GM12874 (cell line): Measurements from ENCODE around the gene FAM81A.
A peak's percentile ranks its signal among the peaks of the same experiment; 100 is the strongest.

Experiments
- CTCF ChIP-seq: IDR thresholded peaks from 2 replicates; pipeline ENCODE4 v1.5.1; 2011; ENCODE audit warnings: low read depth, mild to moderate bottlenecking, control low read depth, low read length, moderate library complexity; ENCODE audit not compliant: insufficient read depth

Gene FAM81A

GRCh38 chr15:59461521-59461920 is 23.5 kb downstream of the FAM81A start:
- no peak for TF ChIP-seq CTCF

GRCh38 chr15:59473226-59473625 is 35.2 kb downstream of the FAM81A start:
- TF ChIP-seq CTCF: no peak

- no peak for TF ChIP-seq CTCF
Measured at GRCh38 chr15:59484399-59484798, 46.4 kb downstream of the FAM81A start.

- TF ChIP-seq CTCF: no peak
Measured at GRCh38 chr15:59485036-59485435, 47.0 kb downstream of the FAM81A start.

GRCh38 chr15:59491062-59491461 is 53.1 kb downstream of the FAM81A start:
- no peak for TF ChIP-seq CTCF

GRCh38 chr15:59492389-59493377 is 54.7 kb downstream of the FAM81A start:
- TF ChIP-seq CTCF: peak; percentile 72

GRCh38 chr15:59501597-59501996 is 63.6 kb downstream of the FAM81A start:
- TF ChIP-seq CTCF: peak; percentile 77
